ENCODE results near the gene OPN1SW. TPM values are rescaled to one million over a fixed set of nuclear protein-coding genes. Genes with fewer than 3 reads are reported as not detected.

The OPN1SW gene
- total and polyA plus RNA-seq, 9 of the 15 experiments (the other 6 are each of a cell fraction or from before 2014, with no cell fraction given), result 0.84 to 1.0 TPM; not detected in 7

DNA sequence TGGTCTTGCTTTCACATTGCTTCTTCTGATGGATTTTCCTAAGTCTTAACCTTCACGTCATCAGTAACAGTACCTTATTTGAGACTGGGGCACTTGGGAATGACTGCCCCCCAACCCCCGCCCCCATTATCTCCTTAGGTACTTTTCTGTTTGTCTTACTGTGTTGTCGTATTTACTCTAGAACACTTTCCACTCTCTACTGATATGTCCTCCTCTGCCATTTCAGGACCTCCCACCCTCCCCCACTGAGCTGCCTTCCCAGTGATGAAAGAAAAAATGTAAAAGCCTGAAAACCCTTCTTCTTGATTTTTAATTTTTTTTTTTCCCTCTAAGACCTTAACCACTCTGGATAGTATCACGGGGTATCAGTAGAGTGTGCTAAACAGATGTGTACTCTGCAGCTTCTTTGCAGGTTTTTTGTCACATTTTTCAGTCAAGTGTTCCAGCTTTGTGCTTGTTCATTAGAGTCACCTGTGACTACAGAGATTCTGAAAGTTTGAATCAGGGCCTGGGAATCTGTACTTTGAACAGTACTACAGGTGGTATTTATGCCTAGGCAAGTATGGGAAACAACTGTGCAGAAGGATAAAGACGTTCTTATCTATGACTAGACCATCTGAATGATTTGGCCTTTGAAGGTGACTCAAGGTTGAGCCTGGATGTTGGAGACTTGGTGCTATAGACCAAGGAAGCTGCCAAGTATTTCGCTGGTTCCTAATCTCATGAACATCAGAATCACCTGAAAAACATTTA, 28.1 kb downstream of the OPN1SW start:
- DNase-seq (ENCODE audit: extremely low read depth in 1 of 4, low spot score in 3 of 4) (no peak), FAIRE-seq (no peak), ATAC-seq (no peak)
- BruUV-seq (replicated peaks), result no TSS peak
- Histone ChIP-seq H4K20me1 (replicated peaks; ENCODE audit: control insufficient read depth, insufficient read depth, low read length) (peaks cover 53% of the 10 kb centered on the region), H3K36me3 (ENCODE audit: control insufficient read depth, insufficient read depth, low read length) (peaks cover 92% of the 10 kb centered on the region), H3K4me2 (ENCODE audit: insufficient read depth, low read length) (no peak overlapping the region), H2AFZ (ENCODE audit: low read depth, low read length) (no peak overlapping the region), H3K4me1 (replicated peaks in 1 of 2; ENCODE audit: control insufficient read depth in 2 of 2, insufficient read depth in 2 of 2, low read length in 2 of 2) (peaks cover 9 to 26% of the 10 kb centered on the region in 2 experiments; a peak in 4 of 5 replicates), H3K79me2 (ENCODE audit: control insufficient read depth, insufficient read depth, low read length) (peaks cover 95% of the 10 kb centered on the region), H3K9me3 (replicated peaks; ENCODE audit: control insufficient read depth, insufficient read depth, low read depth, low read length) (no peaks in the 10 kb centered on the region), H3K9me1 (ENCODE audit: control insufficient read depth, insufficient read depth, low read length) (no peaks in the 10 kb centered on the region), H3K4me3 (no peak overlapping the region), H3K27me3 (ENCODE audit: control insufficient read depth in 2 of 2, insufficient read depth in 2 of 2, low read length in 2 of 2) (no peaks in the 10 kb centered on the region), H3K27ac (ENCODE audit: extremely low read depth, low read depth, low read length) (peak overlapping the region; percentile 8; the same call in 1 of the 3 replicates), H3K9ac (ENCODE audit: insufficient read depth in 1 of 2, low read depth in 2 of 2, low read length in 2 of 2) (no peak overlapping the region)
- CTCF ChIA-PET (ENCODE audit: low intra/inter-chr PET ratio), result no interaction called here
- TF ChIP-seq ESRRA (IDR thresholded peaks at IDR 0.05; ENCODE audit: borderline replicate concordance, low read depth), result peak; percentile 41; the same call in 1 of the 2 replicates
- peak; percentile 58 for TF ChIP-seq CBFA2T3 (IDR thresholded peaks at IDR 0.05)
- no peak for TF ChIP-seq MCM3 (IDR thresholded peaks at IDR 0.05)
- TF ChIP-seq, protein P1, sequence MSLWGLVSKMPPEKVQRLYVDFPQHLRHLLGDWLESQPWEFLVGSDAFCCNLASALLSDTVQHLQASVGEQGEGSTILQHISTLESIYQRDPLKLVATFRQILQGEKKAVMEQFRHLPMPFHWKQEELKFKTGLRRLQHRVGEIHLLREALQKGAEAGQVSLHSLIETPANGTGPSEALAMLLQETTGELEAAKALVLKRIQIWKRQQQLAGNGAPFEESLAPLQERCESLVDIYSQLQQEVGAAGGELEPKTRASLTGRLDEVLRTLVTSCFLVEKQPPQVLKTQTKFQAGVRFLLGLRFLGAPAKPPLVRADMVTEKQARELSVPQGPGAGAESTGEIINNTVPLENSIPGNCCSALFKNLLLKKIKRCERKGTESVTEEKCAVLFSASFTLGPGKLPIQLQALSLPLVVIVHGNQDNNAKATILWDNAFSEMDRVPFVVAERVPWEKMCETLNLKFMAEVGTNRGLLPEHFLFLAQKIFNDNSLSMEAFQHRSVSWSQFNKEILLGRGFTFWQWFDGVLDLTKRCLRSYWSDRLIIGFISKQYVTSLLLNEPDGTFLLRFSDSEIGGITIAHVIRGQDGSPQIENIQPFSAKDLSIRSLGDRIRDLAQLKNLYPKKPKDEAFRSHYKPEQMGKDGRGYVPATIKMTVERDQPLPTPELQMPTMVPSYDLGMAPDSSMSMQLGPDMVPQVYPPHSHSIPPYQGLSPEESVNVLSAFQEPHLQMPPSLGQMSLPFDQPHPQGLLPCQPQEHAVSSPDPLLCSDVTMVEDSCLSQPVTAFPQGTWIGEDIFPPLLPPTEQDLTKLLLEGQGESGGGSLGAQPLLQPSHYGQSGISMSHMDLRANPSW (CRISPR knock-in tag; IDR thresholded peaks at IDR 0.05), result 0 out of 2 replicates have a peak, but pooled peaks have one; percentile 58
- TF ChIP-seq RBM39 (optimal IDR thresholded peaks at IDR 0.05; ENCODE audit: low read depth, low read length), result no peak
- TF ChIP-seq MXI1 (IDR thresholded peaks at IDR 0.05; ENCODE audit: low read depth, low read length), result no peak
- TF ChIP-seq TEAD4 (IDR thresholded peaks at IDR 0.05; ENCODE audit: low read length), result 0 out of 2 replicates have a peak, but pooled peaks have one; percentile 31
- TF ChIP-seq TEAD4 (CRISPR knock-in tag; IDR thresholded peaks at IDR 0.05; ENCODE audit: borderline replicate concordance), result no peak
- TF ChIP-seq GATA2 (CRISPR knock-in tag; IDR thresholded peaks at IDR 0.05), result 0 out of 2 replicates have a peak, but pooled peaks have one; percentile 33
- TF ChIP-seq CBX2 (IDR thresholded peaks at IDR 0.05; ENCODE audit: insufficient read depth, low read length, poor library complexity, severe bottlenecking), result no peak
- peak; percentile 42; the same call in 1 of the 2 replicates for TF ChIP-seq FOSL1 (tag; conservative IDR thresholded peaks at IDR 0.05)
- peak in 1 of 2 experiments; percentile 15; a peak in 2 of 4 replicates for TF ChIP-seq KDM1A (IDR thresholded peaks at IDR 0.05)
- intact Hi-C loops (cut with micrococcal nuclease) (no loop called here), in situ Hi-C loops (cut with MboI) (no loop called here)
- POLR2A ChIA-PET, result interaction anchor here (0.6 to 2.6 kb wide), 12 partner anchors 7 to 84 kb away, joined by 3 to 26 read pairs (median 4); partner anchors contain the start of gene CALU
- 59% methylated on average over 6 of the region's 6 CpGs for WGBS (ENCODE audit: insufficient coverage, low coverage, missing lambda C conversion rate)

Measured in K562 (cell line).